GM18499 (cell line): ENCODE measurements around the gene MAPK1.
A peak's percentile ranks its signal among the peaks of the same experiment; 100 is the strongest.
"Not testable (repeated sequence)": the region's sequence is repeated elsewhere in the genome, so short reads cannot be mapped to it uniquely, and the experiment has no call there.

Experiments used
- ATAC-seq: cut with Tn5 transposase; IDR thresholded peaks from one replicate; pipeline ENCODE4 v1.9.1; 2021; ENCODE audit warnings: moderate number of reproducible peaks; ENCODE audit not compliant: insufficient read depth, unreplicated experiment

Gene MAPK1

GRCh38 chr22:21867528-21868266, at the start of gene MAPK1:
Gene MAPK1, minus strand, starts transcription at chr22:21867645. Its CDS starts 205 bp downstream, at chr22:21867440.
- peak; percentile 55 for ATAC-seq

- ATAC-seq = no peak
Measured at GRCh38 chr22:21916309-21916918, 49.0 kb upstream of the MAPK1 start.

- ATAC-seq = no peak
Measured at GRCh38 chr22:21915624-21916308, 48.3 kb upstream of the MAPK1 start.

GRCh38 chr22:21914033-21914642, 46.7 kb upstream of the MAPK1 start:
- not testable (repeated sequence) for ATAC-seq

GRCh38 chr22:21910367-21910766, 42.9 kb upstream of the MAPK1 start:
- not testable (repeated sequence) for ATAC-seq

- ATAC-seq = no peak
Measured at GRCh38 chr22:21909871-21910270, 42.4 kb upstream of the MAPK1 start.

- ATAC-seq = no peak
Measured at GRCh38 chr22:21907638-21908522, 40.4 kb upstream of the MAPK1 start.

GRCh38 chr22:21905234-21905633, 37.8 kb upstream of the MAPK1 start:
- ATAC-seq = not testable (repeated sequence)

GRCh38 chr22:21904250-21904789, 36.9 kb upstream of the MAPK1 start:
- no peak for ATAC-seq

GRCh38 chr22:21903283-21903682, 35.8 kb upstream of the MAPK1 start:
- ATAC-seq = no peak

GRCh38 chr22:21902296-21903087, 35.0 kb upstream of the MAPK1 start:
- ATAC-seq = no peak

- no peak for ATAC-seq
Measured at GRCh38 chr22:21898354-21898896, 31.0 kb upstream of the MAPK1 start.

- no peak for ATAC-seq
Measured at GRCh38 chr22:21896951-21897513, 29.6 kb upstream of the MAPK1 start.

GRCh38 chr22:21896275-21896674, 28.8 kb upstream of the MAPK1 start:
- ATAC-seq = not testable (repeated sequence)

- ATAC-seq = no peak
Measured at GRCh38 chr22:21894799-21895198, 27.4 kb upstream of the MAPK1 start.

- ATAC-seq = no peak
Measured at GRCh38 chr22:21889251-21889990, 22.0 kb upstream of the MAPK1 start.

GRCh38 chr22:21887841-21888240, 20.4 kb upstream of the MAPK1 start:
- ATAC-seq = no peak

GRCh38 chr22:21883930-21884329, 16.5 kb upstream of the MAPK1 start:
- not testable (repeated sequence) for ATAC-seq
